ENCODE results near the gene ZNF319. TPM values are rescaled to one million over a fixed set of nuclear protein-coding genes. Genes with fewer than 3 reads are reported as not detected.

ZNF319 gene
- total RNA-seq, 1 donor from 2014 or later: 14.9 TPM

DNA sequence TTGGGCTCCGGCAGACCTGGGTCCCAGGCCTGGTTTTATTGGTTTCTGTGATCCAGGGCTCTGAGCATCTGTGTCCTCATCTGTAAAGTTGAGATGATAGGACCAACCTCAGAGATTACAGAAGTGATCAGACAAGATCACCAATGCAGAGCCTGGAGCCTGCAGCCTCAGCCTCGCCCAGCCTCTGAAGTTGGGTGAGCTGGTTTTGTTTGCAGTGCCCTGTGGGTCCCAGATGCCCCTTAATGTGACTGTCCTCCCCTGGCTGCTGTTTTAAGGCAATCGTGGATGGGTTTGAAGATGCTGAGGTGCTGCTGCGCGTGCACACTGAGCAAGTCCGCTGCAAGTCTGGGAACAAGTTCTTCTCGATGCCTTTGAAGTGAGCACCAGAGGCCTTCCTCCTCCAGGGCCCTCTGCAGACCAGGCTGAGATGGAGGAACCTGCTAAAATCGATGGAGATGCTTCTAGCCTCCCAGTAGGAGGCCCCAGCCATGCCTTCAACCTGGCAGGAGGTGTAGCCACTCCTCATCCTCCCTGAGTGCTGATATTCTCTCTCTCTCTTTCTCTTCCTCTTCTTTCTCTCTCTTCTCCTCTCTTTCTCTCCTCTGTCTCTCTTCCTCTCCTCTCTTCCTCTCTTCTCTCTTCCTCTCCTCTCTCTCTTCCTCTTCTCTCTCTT, 19.5 kb upstream of the ZNF319 start:
- TF ChIP-seq, protein P1, sequence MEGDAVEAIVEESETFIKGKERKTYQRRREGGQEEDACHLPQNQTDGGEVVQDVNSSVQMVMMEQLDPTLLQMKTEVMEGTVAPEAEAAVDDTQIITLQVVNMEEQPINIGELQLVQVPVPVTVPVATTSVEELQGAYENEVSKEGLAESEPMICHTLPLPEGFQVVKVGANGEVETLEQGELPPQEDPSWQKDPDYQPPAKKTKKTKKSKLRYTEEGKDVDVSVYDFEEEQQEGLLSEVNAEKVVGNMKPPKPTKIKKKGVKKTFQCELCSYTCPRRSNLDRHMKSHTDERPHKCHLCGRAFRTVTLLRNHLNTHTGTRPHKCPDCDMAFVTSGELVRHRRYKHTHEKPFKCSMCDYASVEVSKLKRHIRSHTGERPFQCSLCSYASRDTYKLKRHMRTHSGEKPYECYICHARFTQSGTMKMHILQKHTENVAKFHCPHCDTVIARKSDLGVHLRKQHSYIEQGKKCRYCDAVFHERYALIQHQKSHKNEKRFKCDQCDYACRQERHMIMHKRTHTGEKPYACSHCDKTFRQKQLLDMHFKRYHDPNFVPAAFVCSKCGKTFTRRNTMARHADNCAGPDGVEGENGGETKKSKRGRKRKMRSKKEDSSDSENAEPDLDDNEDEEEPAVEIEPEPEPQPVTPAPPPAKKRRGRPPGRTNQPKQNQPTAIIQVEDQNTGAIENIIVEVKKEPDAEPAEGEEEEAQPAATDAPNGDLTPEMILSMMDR (IDR thresholded peaks at IDR 0.05): no peak
- Mint-ChIP-seq H3K9me3 (ENCODE audit: unreplicated experiment) (no peaks in the 10 kb centered on the region), H3K27ac (ENCODE audit: unreplicated experiment) (no peak overlapping the region), H3K4me3 (ENCODE audit: unreplicated experiment) (no peak overlapping the region), H3K4me1 (ENCODE audit: unreplicated experiment) (peaks cover 13% of the 10 kb centered on the region), H3K36me3 (ENCODE audit: unreplicated experiment) (peaks cover 5% of the 10 kb centered on the region), H3K27me3 (ENCODE audit: unreplicated experiment) (peaks cover 7% of the 10 kb centered on the region)
- no peak for DNase-seq (ENCODE audit: extremely low spot score, unreplicated experiment)

DNA sequence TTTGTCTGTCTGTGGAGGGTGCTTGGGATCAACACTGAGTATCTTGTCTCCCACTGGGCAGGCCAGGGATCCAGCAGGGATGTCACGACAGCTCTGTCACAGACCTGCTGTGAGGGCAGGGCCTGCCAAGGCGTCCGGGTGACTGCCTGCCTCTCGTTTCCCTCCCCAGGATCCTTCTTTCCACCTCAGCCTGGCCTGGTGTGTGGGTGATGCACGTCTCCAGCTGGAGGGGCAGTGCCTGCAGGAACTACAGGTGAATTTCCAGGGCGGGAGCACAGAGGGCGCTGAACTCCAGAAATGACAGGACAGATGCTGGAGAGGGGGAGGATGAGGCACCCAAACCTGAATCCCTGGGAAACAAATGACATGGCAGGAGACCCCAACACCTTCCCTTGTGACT, 18.3 kb upstream of the ZNF319 start:
- Mint-ChIP-seq H3K27me3 (ENCODE audit: unreplicated experiment) (no peaks in the 10 kb centered on the region), H3K4me1 (ENCODE audit: unreplicated experiment) (peaks cover 7% of the 10 kb centered on the region), H3K4me3 (ENCODE audit: unreplicated experiment) (no peak overlapping the region), H3K36me3 (ENCODE audit: unreplicated experiment) (peaks cover 8% of the 10 kb centered on the region), H3K9me3 (ENCODE audit: unreplicated experiment) (no peaks in the 10 kb centered on the region), H3K27ac (ENCODE audit: unreplicated experiment) (no peak overlapping the region)
- no peak for DNase-seq (ENCODE audit: extremely low spot score, unreplicated experiment)
- TF ChIP-seq, protein P1 (IDR thresholded peaks at IDR 0.05): no peak

DNA sequence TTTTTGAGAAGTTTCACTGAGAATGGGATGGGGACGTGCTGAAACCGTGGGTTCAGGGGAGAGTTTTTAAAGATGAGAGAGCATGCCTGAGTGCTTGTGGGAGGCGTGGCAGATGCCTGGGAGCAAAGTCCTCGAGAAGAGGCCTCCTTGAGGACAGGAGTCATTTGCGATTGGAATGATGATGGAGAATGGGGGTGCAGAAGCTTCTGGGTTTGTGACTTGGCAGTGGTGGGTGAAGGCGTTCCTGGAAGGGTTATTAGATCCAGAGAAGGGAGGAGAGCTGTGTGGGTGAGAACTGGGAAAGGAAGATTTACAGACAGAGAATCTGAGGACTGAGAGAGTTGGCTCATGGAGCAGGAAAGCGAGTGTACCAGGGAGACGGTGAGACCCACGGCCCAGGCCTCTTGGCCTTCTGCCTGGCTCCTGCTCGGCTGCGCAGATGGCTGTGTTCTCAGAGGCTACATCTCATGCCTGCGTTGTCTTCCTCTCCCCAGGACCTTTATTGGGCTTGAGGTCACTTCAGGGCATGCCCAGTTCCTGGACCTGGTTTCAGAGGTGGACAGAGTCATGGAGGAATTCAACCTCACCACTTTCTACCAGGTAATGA, 16.5 kb upstream of the ZNF319 start:
- H3K27ac Mint-ChIP-seq (ENCODE audit: unreplicated experiment): no peak overlapping the region
- H3K9me3 Mint-ChIP-seq (ENCODE audit: unreplicated experiment): no peaks in the 10 kb centered on the region
- no peak for DNase-seq (ENCODE audit: extremely low spot score, unreplicated experiment)
- H3K4me3 Mint-ChIP-seq (ENCODE audit: unreplicated experiment): no peak overlapping the region
- no peaks in the 10 kb centered on the region for H3K27me3 Mint-ChIP-seq (ENCODE audit: unreplicated experiment)
- H3K4me1 Mint-ChIP-seq (ENCODE audit: unreplicated experiment): no peaks in the 10 kb centered on the region
- H3K36me3 Mint-ChIP-seq (ENCODE audit: unreplicated experiment): peaks cover 8% of the 10 kb centered on the region
- TF ChIP-seq, protein P1 (IDR thresholded peaks at IDR 0.05): no peak

DNA sequence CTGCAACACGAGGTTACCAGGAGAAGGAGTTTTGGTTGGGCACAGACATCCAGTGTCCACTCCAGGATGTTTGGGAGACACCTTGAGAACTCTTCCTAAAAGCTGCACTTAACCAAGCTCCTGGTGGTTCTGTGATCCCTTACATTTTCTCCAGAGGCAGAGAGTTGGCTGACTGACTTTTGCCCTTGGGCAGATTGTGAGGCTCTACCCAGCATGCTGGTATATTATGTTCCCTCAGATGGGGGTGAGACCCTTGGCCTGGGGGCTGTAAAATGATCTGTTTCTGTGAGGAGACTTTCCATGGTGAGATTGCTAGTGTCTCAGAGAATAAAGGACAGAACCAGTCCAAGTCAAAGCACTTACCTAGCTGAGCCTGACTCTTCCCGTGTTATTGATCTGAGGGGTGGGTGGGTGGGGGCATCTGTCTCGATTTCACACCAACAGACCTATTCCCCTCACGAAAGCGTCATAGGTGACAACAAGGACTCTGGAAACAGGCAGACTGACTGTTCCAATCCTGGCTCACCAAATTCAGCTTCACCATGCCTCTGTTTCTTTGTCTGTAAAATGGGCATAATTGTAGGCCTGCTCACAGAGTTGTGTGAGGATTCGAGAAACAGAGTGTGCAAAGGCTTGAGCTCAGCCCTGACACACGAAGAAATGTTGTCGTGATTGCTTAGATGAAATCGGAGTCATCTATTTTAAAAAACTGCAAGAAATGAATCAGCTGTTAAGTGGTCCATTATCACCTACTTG, 12.9 kb upstream of the ZNF319 start:
- Mint-ChIP-seq H3K9me3 (ENCODE audit: unreplicated experiment) (no peaks in the 10 kb centered on the region), H3K36me3 (ENCODE audit: unreplicated experiment) (peaks cover 24% of the 10 kb centered on the region), H3K4me1 (ENCODE audit: unreplicated experiment) (peaks cover 6% of the 10 kb centered on the region), H3K27ac (ENCODE audit: unreplicated experiment) (no peak overlapping the region), H3K4me3 (ENCODE audit: unreplicated experiment) (no peak overlapping the region), H3K27me3 (ENCODE audit: unreplicated experiment) (no peaks in the 10 kb centered on the region)
- TF ChIP-seq, protein P1 (IDR thresholded peaks at IDR 0.05): no peak
- DNase-seq (ENCODE audit: extremely low spot score, unreplicated experiment): no peak

DNA sequence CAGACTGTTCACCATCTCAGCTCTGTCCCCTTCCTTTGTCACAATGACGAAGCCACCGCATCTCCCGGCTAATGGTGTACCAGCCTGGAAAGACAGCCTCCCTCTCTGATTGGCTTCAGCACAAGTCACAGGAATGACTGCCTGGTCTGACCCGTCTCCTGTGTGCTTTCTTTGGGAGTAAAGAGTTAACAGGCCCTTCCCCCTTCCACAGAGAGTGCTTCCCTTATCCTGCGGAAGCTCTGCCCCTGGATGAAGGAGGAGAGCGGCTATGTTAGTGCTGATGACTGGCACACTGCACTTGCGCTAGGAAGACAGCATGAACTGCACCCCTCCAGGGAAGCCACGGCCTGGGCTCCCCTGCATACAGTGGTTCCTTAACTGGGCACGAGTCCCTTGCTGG, 12.0 kb upstream of the ZNF319 start:
- H3K27me3 Mint-ChIP-seq (ENCODE audit: unreplicated experiment): no peaks in the 10 kb centered on the region
- no peak overlapping the region for H3K27ac Mint-ChIP-seq (ENCODE audit: unreplicated experiment)

More for the DNA sequence above, 12.0 kb upstream of the ZNF319 start:
- TF ChIP-seq, protein P1 (IDR thresholded peaks at IDR 0.05): no peak
- Mint-ChIP-seq H3K36me3 (ENCODE audit: unreplicated experiment) (peaks cover 26% of the 10 kb centered on the region), H3K4me1 (ENCODE audit: unreplicated experiment) (peaks cover 6% of the 10 kb centered on the region), H3K4me3 (ENCODE audit: unreplicated experiment) (no peak overlapping the region), H3K9me3 (ENCODE audit: unreplicated experiment) (no peaks in the 10 kb centered on the region)
- no peak for DNase-seq (ENCODE audit: extremely low spot score, unreplicated experiment)
